ENCODE data around the gene CCL14.
"Not testable (repeated sequence)": the region's sequence is repeated elsewhere in the genome, so short reads cannot be mapped to it uniquely, and the experiment has no call there.

The CCL14 gene

GRCh38 chr17:35984140-35984539 is 2.4 kb downstream of the CCL14 start:
- no peak for DNase-seq

- DNase-seq = no peak
Measured at GRCh38 chr17:35982409-35983191, 3.9 kb downstream of the CCL14 start.

- no peak for DNase-seq
Measured at GRCh38 chr17:35981908-35982330, 4.6 kb downstream of the CCL14 start.

GRCh38 chr17:35981246-35981645 is 5.3 kb downstream of the CCL14 start, which contains the start of gene CCL16:
Gene CCL16, minus strand, starts transcription at chr17:35981497. Its CDS starts 77 bp downstream, at chr17:35981420.
- no peak for DNase-seq

GRCh38 chr17:35978346-35978745 is 8.2 kb downstream of the CCL14 start:
- no peak for DNase-seq

- no peak for DNase-seq
Measured at GRCh38 chr17:35977509-35977908, 9.0 kb downstream of the CCL14 start.

GRCh38 chr17:35973333-35974260 is 12.9 kb downstream of the CCL14 start:
- no peak for DNase-seq

- DNase-seq = no peak
Measured at GRCh38 chr17:35972945-35973332, 13.6 kb downstream of the CCL14 start.

- no peak for DNase-seq
Measured at GRCh38 chr17:35972535-35972934, 14.0 kb downstream of the CCL14 start.

GRCh38 chr17:35972066-35972465 is 14.5 kb downstream of the CCL14 start:
- DNase-seq = no peak

- DNase-seq = peak; percentile 40
Measured at GRCh38 chr17:35969558-35970380, 16.8 kb downstream of the CCL14 start.

GRCh38 chr17:35968520-35969054 is 17.9 kb downstream of the CCL14 start:
- no peak for DNase-seq

GRCh38 chr17:35965272-35965671 is 21.3 kb downstream of the CCL14 start:
- no peak for DNase-seq

GRCh38 chr17:35963663-35964062 is 22.9 kb downstream of the CCL14 start:
- no peak for DNase-seq

- no peak for DNase-seq
Measured at GRCh38 chr17:35953720-35954119, 32.8 kb downstream of the CCL14 start.

- DNase-seq = no peak
Measured at GRCh38 chr17:35949401-35949800, 37.1 kb downstream of the CCL14 start.

GRCh38 chr17:35948092-35948491 is 38.4 kb downstream of the CCL14 start:
- no peak for DNase-seq

GRCh38 chr17:35947156-35947585 is 39.4 kb downstream of the CCL14 start:
- DNase-seq = peak; percentile 38

- DNase-seq = no peak
Measured at GRCh38 chr17:35944151-35944550, 42.4 kb downstream of the CCL14 start.

GRCh38 chr17:35943537-35943936 is 43.0 kb downstream of the CCL14 start, which contains the start of gene LYZL6:
Gene LYZL6, minus strand, starts transcription at chr17:35943713. Its CDS starts 4,357 bp downstream, at chr17:35939356.
- DNase-seq = no peak

- no peak for DNase-seq
Measured at GRCh38 chr17:35942588-35943186, 43.8 kb downstream of the CCL14 start.

- not testable (repeated sequence) for DNase-seq
Measured at GRCh38 chr17:35938492-35938891, 48.0 kb downstream of the CCL14 start.
